ENCODE results near the gene AP4E1.

- TF ChIP-seq, protein P1, sequence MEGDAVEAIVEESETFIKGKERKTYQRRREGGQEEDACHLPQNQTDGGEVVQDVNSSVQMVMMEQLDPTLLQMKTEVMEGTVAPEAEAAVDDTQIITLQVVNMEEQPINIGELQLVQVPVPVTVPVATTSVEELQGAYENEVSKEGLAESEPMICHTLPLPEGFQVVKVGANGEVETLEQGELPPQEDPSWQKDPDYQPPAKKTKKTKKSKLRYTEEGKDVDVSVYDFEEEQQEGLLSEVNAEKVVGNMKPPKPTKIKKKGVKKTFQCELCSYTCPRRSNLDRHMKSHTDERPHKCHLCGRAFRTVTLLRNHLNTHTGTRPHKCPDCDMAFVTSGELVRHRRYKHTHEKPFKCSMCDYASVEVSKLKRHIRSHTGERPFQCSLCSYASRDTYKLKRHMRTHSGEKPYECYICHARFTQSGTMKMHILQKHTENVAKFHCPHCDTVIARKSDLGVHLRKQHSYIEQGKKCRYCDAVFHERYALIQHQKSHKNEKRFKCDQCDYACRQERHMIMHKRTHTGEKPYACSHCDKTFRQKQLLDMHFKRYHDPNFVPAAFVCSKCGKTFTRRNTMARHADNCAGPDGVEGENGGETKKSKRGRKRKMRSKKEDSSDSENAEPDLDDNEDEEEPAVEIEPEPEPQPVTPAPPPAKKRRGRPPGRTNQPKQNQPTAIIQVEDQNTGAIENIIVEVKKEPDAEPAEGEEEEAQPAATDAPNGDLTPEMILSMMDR (IDR thresholded peaks at IDR 0.05; ENCODE audit: insufficient read depth, low read length, poor library complexity, severe bottlenecking), result no peak
- TF ChIP-seq EZH2phosphoT487 (conservative IDR thresholded peaks at IDR 0.05; ENCODE audit: low read length), result no peak
These were observed 55.6 kb downstream of the AP4E1 start for GRCh38 chr15:50964075-50964474.

Data from SU-DHL-6 (cell line).